Left colon (tissue), 2 donors: ENCODE measurements around the gene EXOC1L. TPM values are rescaled to one million over a fixed set of nuclear protein-coding genes. Genes with fewer than 3 reads are reported as not detected.

Source experiments
- ATAC-seq: fragments of 200-7000 bp; cut with Tn5 transposase; one replicate; pipeline ENCODE4 v1.9.1; 2020; ENCODE audit warnings: mild to moderate bottlenecking, moderate library complexity
- DNase-seq, 2 donors: peaks; one replicate each; pipeline ENCODE4 v3.0.0-alpha.2; 2020
- intact Hi-C, 2 donors: fragments of 100-400 bp; cut with DNase I in 1 of 2; cut with micrococcal nuclease in 1 of 2; formaldehyde crosslinking; loops; one replicate each; pipeline versions ENCODE4 v1.11.2 to v1.14.0; 2022; cut with DNase I, micrococcal nuclease
- long read RNA-seq: library from polyadenylated mRNA; unstranded; transcript quantifications from one replicate; pipeline ENCODE4 v2.0.0, GENCODE V29; 2021
- total RNA-seq, 2 donors: library from RNA; stranded (reverse); fragmentation: NEBNext Ultra II Directional; extraction: Animal tissue kit (Norgen Biotek cat#: 25700); gene quantifications; one replicate each; pipeline ENCODE4 v1.2.1, GENCODE V29; 2021
- donor health status: DM: no; HTN: no; CAD: no.
- donor health status: DM: yes; HTN: yes; CAD: no.

The EXOC1L gene
- not detected for total RNA-seq
- long read RNA-seq: 0 reads

GRCh38 chr4:55819634-55820033 is at the start of gene EXOC1L:
Gene EXOC1L (plus strand): TSS chr4:55819790. CDS start chr4:55820027, 237 bp downstream.
- intact Hi-C loops: no loop called here
- no peak for ATAC-seq
- DNase-seq: no peak

DNA sequence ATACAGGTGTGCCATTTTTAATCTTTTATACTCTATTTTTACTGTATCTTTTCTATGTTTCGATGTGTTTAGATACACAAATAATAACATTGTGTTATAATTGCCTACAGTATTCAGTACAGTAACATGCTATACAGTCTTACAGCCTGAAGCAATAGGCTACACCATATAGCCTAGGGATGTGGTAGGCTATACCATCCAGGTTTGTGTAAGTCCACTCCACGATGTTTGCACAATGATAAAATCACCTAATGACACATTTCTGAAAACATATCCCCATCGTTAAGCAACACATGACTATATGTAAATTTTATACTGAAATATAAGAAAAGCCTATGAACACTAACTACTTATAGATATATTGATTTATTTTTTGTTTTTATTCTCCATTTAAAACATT is 48.9 kb upstream of the EXOC1L start:
- ATAC-seq (no peak), DNase-seq (no peak)
- intact Hi-C loops: no loop called here

- intact Hi-C loops: no loop called here
- ATAC-seq (no peak), DNase-seq (no peak)
Observed at GRCh38 chr4:55781341-55781740, 38.2 kb upstream of the EXOC1L start.

DNA sequence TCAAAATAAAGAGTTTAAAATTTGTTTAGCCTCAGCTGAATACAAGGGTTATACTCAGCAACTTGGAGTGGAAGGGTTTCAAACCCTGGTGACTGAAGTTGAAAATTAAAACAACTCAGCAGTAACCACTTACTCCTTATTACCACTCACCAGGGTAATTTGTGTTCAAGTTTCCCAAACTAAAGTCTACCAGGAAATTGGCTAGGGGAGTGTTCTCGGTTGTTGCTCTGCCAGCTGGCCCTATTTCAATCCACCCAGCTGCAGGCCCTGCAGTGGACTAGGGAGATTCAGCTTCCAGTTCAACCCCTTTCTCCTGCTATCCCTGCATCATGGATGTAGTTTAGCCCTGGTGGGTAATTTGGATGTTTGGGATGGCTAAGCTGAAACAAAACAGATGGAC is 37.8 kb upstream of the EXOC1L start:
- DNase-seq (peak in 1 of 2 donors; percentile 49), ATAC-seq (peak; percentile 94)
- intact Hi-C loops: no loop called here

- ATAC-seq (no peak), DNase-seq (no peak)
- intact Hi-C loops: no loop called here
Observed at GRCh38 chr4:55783584-55783983, 36.0 kb upstream of the EXOC1L start.

DNA sequence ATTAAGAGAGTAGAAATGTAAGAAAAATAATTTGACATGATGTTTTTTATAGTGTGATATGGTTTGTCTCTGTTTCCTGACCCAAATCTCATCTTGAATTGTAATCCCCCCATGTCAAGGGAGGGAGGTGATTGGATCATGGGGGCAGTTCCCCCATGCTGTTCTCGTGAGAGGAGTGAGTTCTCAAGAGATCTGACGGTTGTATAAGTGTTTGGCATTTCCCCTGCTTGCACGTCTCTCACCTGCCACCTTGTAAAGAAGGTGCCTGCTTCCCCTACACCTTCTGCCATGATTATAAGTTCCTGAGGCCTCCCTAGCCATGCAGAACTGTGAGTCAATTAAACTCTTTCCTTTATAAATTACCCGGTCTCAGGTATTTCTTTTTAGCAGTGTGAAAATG is 34.8 kb upstream of the EXOC1L start:
- DNase-seq (no peak), ATAC-seq (no peak)
- intact Hi-C loops: no loop called here

- ATAC-seq: no peak
- no peak for DNase-seq
- intact Hi-C loops: no loop called here
Observed at GRCh38 chr4:55791666-55792065, 27.9 kb upstream of the EXOC1L start.

DNA sequence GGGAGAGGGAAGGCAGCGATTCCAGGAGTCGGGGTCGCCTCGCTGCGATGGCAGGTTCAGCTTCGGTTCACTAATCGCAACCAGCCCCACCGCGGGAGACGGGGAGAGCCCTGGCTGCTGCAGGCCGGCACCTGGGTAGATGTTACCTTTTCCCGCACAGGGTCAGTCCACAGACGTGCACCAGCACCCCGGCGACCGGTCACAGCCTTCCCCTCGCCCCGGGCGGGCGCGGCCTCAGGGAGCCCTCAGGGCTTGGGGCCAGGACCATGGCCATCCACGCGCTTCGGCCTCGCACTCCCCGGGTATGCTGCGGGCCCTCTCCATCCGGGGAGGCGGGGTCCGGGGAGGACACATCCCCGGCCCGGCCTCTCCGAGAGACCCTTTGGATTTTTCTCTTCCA is 26.1 kb upstream of the EXOC1L start:
- intact Hi-C loops: no loop called here
- no peak for DNase-seq
- no peak for ATAC-seq

- no peak for DNase-seq
- intact Hi-C loops: no loop called here
- ATAC-seq: no peak
Observed at GRCh38 chr4:55794053-55794452, 25.5 kb upstream of the EXOC1L start.

DNA sequence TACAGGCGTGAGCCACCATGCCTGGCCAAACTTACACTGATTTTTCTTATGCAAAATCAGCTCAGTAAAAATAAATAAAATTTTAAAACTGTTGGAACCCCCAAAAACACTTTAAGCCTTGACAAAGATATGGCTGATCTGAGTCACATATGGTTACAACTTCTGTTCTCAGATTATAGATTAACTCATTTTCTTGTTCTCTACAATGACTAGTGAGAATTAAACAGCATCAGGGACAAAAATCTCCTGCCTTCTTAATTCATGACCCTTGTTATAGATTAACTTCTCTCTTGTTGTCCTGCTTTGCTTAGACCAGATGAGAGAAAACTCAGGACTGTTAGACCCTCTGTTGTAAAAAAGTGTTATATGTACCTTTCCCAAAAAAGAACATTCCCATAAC is 24.2 kb upstream of the EXOC1L start:
- ATAC-seq (no peak), DNase-seq (no peak)
- intact Hi-C loops: no loop called here

DNA sequence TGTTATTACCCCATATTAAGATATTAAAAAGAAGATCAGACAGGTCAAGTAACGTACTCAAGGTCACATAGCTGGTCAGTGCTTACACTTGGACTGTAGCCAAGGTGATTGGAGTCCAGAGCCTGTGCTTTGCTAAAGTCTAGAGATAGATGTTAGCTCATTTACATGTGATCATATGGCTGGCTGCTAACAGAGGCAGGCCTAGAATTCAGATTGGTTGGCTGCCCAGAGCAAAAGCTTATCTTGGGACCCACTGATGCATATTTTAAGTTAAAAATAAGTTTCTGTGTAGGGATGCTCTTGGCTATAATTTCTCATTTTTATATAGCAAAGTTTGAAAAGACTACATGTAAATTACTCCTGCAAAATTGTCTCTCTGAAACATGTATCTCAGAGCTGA is 18.1 kb upstream of the EXOC1L start:
- DNase-seq: no peak
- no peak for ATAC-seq
- intact Hi-C loops: no loop called here

GRCh38 chr4:55807556-55807955 is 12.0 kb upstream of the EXOC1L start:
- intact Hi-C loops: no loop called here
- DNase-seq: no peak
- ATAC-seq: no peak

DNA sequence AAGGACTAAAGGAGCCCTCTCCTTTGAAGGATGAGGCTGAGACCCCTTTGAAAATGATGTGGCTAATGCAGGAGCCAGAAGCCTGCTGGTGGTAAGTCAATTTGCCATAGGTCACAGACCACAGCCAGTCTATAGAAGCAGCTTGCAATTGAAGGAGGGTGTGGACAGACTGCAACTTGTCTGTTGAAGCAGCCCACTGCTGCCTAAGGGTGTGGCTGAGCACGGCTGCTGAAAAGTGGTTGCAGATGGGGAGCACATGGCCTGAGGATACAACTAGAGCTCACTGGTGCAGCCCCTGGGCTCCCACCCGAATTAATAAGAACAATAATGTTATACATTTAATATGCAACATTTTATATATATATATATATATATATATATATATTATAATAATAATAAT is 11.4 kb upstream of the EXOC1L start:
- ATAC-seq (no peak), DNase-seq (no peak)

DNA sequence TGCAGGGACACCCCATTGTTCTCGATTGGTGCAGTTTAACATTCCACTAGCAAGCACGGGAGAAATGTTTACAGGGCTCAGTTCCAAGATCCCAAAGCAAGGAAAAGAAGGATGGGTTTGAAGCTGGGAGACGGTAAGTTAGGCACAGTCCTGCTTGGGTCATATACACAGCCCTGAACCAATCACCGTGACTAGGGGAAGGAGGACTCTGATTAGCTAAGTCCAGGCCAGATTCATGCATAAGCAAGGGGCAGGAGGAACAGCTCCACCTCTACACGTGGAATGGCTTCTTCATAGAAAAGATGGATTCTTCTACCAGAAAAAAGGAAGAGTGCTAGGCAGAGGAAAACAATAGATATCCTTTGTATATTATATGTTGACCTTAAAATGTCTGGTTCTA is 11.0 kb upstream of the EXOC1L start:
- no peak for ATAC-seq
- DNase-seq: no peak
- intact Hi-C loops: no loop called here

More for the DNA sequence above, 11.4 kb upstream of the EXOC1L start:
- intact Hi-C loops: no loop called here

DNA sequence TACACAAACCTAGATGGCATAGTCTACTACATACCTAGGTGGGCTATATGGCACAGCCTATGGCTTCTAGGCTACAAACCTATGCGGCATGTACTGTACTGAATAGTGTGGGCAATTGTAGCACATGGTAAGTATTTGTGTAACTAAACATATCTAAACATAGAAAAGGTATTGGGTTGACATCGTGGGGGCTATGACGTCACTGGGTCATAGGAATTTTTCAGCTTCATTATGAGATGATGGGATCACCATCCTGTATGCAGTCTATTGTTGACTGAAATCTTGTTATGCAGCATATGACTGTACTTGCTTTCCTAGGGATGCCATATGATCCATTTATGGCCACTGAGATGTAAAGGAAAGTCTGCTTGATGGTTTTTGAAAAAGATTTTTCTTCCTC is 1.9 kb upstream of the EXOC1L start:
- DNase-seq (no peak), ATAC-seq (no peak)
- intact Hi-C loops: no loop called here

GRCh38 chr4:55820279-55820678 is 689 bp downstream of the EXOC1L start:
- ATAC-seq (no peak), DNase-seq (no peak)
- intact Hi-C loops: no loop called here

DNA sequence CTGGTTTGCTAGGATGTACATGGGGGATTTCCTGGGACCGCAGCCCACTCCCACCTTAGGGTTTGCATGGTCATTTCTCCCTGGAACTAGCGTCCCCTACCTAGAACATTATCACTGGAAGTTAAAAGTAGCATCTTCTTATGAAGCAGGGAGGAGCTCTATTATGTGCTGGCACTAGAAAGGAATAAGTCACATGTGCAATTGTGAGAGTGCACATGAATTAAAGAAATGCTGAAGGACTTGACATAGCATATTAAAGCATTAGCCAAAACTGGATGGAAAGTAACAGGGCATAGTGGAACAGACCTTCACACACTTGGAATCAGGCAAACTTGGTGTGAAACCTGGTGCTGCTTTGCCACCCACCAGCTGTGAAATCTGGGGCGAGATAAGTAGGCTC is 2.7 kb downstream of the EXOC1L start:
- DNase-seq (no peak), ATAC-seq (no peak)
- intact Hi-C loops: no loop called here

DNA sequence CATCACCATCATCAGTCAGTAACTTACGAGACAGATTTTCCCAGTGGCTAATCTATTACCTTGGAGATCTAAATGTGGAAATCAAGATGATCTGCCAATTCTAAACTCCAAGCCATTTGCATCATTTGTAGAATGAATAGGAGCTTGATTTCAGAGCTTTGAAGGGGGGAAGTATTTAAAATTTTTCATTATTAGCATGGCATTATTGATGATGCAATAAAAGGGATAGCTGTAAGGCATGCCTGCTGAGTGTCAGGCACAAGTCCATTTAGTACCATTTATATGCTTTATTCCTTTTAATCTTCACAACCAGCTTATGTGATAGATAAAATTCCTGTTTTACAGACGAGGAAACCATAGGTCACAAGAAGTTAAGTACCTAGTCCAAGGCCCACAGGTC is 5.3 kb downstream of the EXOC1L start:
- DNase-seq: no peak
- ATAC-seq: no peak
- intact Hi-C loops: no loop called here

- DNase-seq (no peak), ATAC-seq (no peak)
- intact Hi-C loops: no loop called here
Observed at GRCh38 chr4:55826986-55827385, 7.4 kb downstream of the EXOC1L start.

GRCh38 chr4:55827582-55827981 is 8.0 kb downstream of the EXOC1L start:
- ATAC-seq: no peak

GRCh38 chr4:55830048-55830447 is 10.5 kb downstream of the EXOC1L start:
- ATAC-seq (no peak), DNase-seq (no peak)
- intact Hi-C loops: no loop called here

More at GRCh38 chr4:55827582-55827981, 8.0 kb downstream of the EXOC1L start:
- no peak for DNase-seq
- intact Hi-C loops: no loop called here

DNA sequence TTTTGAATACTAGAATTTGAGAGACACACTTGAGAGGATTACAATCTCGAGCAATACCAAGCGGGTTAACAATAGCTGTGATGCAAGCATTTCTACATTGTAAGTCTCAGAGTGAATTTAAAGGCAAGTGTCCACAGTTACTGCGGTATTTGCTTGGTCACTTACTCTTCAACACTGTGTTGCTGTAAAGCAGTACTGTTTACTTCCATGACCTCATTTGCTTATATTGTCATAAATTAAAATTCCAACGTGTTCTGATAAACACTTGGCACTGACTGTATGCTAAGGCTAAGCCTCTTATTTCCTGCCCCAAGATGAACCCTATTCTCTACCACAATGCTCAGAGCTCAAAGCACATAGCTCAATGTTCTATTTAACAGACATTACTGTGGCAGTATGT is 11.1 kb downstream of the EXOC1L start:
- intact Hi-C loops: no loop called here
- ATAC-seq (no peak), DNase-seq (no peak)
